Medulla oblongata (tissue), 1 donor: Measurements from ENCODE around the gene PYY.
"Not testable (repeated sequence)": the region's sequence is repeated elsewhere in the genome, so short reads cannot be mapped to it uniquely, and the experiment has no call there.

Source experiments
- DNase-seq: peaks from one replicate; pipeline ENCODE4 v3.0.0-alpha.2; 2015; ENCODE audit errors: extremely low spot score

The PYY gene

DNA sequence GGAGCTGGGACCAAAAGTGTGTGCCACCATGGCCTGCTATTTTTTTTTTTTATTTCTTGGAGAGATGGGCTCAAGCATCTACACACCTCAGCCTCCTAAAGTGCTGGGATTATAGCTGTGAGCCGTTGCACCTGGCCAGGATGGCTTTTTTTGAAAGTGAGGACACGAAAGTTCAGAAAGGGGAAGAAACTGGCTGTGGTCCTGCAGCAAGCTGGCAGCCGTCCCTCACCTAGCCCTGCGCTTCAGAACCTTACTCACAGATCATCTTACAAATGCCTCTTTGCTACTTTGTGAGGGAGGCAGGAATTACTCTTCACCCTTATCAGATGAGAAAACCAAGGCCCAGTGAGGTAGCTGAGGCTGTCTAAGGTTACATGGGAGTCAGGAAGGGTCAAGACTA is 7.0 kb downstream of the PYY start:
- DNase-seq: no peak

DNA sequence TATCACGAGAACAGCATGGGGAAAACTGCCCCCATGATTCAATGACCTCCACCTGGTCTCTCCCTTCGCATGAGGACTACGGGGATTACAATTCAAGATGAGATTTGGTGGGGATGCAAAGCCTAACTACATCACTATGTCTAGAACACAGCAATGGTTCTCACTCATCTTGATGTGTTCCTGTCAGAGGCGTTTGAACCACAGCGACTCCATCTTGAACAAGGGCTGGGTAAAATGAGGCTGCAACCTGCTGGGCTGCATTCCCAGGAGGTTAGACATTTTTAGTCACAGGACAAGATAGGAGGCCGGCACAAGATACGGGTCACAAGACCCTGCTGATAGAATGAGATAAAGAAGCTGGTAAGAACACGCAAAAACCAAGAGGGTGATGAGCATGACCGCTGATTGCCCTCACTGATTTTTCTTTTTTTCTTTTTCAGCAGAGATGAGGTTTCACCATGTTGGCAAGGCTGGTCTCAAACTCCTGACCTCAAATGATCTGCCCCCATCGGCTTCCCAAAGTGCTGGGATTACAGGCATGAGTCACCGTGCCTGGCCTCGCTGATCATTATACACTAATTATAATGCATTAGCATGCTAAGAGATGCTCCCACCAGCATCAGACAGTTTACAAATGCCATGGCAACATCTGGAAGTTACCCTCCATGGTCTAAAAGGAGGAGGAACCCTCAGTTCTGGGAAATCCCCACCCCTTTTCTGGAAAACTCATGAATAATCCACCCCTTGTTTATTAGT is 8.5 kb downstream of the PYY start:
- DNase-seq: no peak

DNA sequence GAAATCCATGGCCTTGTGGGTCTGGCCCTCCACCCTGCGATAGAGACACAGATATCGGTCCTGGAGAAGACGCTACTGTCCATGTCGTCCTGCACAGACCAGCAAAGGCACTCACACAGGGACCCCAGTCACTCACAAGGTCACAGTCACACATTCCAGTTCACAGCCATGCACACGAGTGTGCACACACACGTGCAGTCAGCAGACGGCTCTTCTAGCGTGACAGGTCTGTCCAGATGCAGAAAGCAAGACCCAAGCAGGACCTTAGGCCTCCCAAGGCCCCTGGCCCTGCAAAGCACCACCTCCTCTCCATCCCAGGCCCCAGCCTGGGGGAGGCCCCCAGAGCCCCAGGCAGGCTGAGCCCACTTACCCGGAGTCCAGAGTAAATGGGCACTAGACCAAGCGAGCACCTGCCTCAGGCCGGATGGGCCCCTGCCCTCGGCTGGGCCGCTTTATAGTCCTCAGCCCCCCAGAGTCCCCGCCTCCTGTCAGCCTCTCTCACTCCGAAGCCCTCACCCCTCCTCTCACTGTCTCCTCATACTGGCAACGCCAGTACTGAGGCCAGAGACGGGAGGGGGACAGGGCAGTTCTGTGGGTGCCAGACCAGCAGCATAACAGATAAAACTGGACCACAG is 11.6 kb downstream of the PYY start, which contains the start of gene PPY:
PPY (minus strand) TSS at position 426 of the 635 bp plus-strand sequence. CDS start 822 bp downstream, outside the sequence.
- no peak for DNase-seq

DNA sequence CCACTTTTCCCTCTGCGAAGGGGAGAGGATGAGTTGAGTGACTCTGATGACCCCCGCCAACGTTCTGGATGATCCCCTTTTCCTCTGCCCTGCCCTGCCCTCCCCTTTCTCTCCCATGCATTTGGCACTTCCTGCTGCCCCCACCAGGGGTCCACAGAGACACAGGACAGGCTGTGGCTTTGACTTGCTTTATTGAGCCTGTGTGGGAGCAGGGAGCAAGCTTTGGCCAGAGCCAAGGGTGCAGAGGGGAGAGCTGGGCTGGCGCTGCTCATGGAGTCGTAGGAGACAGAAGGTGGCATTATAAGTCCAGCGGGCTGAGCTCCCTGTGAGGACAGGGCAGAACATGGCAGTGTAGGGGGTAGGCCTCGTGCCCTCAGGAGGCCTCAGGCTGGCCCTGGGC is 13.1 kb downstream of the PYY start:
- no peak for DNase-seq

DNA sequence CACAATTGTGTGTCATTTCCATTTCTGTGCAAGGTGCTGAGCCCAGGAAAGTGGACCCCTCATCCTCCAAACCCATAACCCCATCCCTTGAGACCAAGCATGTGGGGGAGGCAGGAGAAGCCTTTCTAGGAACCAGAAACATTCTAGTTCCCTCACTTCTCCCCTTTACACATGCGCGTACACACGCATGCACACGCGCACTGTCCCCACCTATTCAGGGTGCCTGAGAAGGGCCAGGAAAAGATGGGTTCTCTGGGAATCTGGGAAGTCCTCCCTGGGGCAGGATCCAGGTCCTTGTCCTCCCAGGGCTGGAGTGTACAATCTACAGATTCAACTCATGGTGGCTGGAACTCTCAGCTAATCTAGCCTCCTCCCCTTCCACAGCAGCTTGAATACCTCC is 13.9 kb downstream of the PYY start:
- DNase-seq: no peak

DNA sequence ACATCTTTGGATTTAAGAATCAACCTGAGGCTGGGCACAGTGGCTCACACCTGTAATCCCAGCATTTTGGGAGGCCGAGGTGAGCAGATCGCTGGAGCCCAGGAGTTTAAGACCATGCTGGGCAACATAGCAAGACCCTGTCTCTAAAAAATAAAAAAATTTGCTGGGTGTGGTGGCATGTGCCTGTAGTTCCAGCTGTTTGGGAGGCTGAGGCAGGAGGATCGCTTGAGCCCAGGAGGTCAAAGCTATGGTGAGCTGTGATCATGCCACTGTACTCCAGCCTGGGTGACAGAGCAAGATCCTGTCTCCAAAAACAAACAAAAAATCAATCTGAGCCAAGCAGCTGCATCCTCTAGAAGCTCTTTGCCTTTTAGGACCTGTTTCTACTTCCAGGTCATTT is 14.3 kb downstream of the PYY start:
- DNase-seq: not testable (repeated sequence)

DNA sequence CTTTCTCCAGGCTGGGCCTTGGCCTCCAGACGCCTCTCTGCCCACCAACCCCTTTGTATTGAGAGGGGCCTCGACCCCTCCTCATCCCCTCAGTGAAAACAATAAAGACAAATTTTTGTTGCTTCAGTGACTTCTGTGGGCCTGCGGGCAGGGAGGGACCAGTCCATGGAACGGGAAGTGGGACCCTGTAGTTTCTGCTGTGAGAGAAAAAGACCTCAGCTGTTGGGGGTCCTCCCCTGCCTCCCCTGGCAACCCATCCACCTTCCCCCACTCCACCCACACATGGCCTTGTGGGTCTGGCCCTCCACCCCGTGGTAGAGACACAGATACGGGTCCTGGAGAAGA is 14.9 kb downstream of the PYY start:
- no peak for DNase-seq

DNA sequence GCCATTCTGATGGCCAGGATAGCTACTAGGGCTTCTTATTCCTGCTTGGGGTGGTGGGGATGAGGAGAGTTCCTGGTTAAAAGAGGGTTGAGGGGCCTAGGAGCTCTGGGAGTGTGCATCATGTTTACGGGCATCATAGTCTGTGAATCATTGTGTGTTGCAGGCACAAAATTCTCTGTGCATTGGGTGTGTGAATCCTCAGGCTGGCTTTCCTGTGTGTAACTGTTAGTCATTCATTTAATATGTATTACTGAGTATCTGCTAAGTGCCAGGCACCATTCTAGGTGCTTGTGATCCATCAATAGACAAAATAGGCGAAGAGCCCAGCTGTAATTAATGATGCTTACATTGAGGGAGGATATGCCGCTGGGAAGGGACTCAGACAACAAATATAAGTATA is 17.3 kb downstream of the PYY start:
- DNase-seq: no peak

DNA sequence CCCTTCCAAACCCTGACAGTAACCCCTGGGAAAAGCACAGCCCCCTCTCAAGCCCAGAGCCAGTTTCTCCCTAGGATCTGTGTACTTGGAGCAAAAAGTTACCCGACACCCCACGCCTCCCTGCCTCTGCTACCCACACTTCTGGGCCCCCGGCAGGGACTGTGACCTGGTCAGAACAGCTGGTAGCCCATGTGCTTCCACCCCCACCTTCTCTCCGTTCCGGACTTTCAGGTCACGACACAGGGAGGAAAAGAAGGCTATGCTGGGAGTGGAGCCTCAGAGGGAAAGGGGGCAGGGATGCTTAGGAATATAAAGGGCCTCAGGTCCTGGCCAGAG is 17.8 kb downstream of the PYY start:
- no peak for DNase-seq

DNA sequence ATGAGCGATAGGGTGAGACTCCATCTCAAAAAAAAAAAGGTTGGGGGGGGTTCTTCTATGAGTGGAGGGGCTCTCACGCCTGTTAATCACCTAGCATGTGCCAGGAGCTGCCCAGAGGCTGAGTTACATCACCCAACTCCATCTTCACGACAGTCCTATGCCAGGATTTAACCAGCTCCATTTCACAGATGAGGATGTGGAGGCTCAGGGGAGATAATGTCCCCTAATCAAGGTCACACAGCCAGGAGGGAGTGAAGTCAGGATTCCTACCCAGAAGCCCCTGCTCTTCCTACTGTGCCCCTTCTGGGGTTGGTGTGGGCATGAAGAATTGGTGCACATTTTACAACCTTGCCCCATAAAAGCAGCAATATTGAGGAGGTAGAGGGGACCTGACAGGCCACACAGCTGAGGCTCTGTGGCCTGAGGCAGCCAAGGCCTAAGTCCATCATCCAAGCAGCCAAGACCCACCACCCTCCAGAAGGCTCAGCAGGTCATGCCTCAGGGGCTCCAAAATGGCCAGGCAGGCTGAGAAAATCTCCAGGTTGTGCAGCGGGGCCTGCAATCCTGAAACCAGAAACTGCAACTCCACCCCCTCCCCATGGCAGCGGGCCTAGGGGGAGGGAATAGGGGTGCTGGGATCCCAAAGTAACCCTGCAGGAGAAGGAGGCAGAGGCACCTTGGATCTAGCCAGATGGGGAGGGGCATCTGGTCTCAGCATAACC is 18.4 kb downstream of the PYY start:
- no peak for DNase-seq

DNA sequence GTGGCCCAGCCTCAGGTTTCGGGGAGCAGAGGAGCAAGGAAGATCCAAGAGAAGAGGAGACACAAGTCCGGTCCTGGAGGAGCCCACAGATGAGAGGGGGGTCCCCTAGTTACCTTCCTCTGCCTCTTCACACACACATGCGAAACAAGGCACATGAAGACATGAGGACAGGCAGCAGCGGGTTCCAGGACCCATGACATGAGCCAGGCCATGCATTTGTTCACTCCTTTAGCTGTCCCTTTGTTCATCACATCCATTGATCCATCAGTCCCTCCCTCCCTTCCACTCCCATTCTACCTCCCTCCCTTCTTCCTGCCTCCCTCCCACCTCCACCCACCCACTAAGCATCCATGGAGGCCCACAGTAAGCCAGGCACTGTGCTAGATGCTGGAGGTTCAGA is 20.8 kb downstream of the PYY start:
- no peak for DNase-seq

DNA sequence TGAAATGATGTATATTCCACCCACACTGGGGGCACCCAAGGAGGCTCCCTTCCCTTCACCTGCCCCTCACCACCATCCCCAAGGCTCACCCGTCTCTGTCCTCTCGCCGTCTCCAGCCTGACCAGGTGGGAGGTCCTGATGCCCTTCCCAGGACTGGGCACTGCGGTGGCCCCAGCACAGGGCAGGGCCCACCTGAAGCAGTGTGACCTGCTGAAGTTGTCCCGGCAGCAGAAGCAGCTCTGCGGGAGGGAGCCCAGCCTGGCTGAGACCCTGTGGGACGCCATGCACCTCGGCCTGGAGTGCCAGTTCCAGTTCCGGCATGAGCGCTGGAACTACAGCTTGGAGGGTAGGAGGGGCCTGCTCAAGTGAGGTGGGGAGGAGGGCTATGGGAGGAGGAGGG is 21.4 kb downstream of the PYY start:
- DNase-seq: no peak

DNA sequence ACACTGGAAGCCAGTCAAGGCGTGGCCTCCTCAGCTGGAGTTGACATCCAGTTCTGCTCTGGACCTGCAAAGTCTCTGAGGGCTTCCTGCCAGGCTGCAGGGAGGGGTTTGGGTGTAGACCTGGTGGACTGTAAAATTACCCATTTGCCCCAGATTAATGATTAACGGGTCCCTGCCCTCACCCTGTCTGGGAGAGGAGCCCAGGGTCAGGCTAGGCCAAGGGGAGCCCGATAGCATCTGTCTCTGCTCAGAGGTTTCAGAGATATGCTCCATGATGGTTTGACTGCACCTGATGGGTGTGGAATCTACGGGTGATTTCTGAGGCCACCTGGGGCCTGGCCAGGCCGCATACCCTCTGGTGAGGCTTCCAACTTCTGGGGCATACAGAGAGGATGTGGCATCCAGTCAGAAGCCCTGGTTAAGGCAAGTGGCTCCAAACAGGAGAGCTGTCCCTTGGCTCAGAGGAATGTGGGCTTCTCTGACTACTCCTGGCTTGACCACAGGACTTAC is 22.6 kb downstream of the PYY start:
- DNase-seq: no peak

DNA sequence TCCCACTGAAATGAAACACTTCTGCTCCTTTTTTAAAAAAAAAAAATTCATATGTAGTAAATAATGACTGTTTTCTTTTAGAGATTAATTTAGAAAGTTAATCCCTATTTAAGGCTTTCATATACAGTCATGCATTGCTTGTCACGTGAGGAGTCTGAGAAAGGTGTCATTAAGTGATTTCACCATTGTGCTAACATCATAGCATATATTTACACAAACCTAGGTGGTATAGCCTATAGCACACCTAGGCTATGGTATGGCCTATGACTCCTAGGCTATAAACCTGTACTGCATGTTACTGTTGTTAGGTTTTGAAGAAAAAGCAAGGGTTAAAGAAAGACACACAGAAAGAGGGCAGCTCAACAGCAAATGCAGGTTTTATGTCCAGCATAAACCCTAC is 25.1 kb downstream of the PYY start:
- no peak for DNase-seq

DNA sequence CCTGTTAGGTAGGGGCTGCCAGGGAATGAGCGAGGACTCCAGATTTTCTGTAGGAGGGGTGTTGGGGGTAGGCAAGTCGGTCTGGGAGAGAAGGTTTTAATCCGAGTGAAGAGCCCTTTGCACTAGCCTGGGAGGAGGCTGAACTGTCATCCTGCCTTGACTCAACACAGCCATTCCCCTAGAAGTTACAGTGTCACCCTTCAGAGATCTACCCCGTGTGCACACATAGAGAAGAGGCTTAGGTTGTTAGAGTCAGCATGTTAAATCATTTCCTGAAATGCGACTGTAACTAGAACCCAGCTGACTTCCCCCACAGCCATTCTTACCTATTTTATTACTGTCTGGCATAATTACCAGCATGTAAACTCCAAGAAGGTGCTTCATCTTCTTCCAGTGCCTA is 25.8 kb downstream of the PYY start:
- DNase-seq: not testable (repeated sequence)

DNA sequence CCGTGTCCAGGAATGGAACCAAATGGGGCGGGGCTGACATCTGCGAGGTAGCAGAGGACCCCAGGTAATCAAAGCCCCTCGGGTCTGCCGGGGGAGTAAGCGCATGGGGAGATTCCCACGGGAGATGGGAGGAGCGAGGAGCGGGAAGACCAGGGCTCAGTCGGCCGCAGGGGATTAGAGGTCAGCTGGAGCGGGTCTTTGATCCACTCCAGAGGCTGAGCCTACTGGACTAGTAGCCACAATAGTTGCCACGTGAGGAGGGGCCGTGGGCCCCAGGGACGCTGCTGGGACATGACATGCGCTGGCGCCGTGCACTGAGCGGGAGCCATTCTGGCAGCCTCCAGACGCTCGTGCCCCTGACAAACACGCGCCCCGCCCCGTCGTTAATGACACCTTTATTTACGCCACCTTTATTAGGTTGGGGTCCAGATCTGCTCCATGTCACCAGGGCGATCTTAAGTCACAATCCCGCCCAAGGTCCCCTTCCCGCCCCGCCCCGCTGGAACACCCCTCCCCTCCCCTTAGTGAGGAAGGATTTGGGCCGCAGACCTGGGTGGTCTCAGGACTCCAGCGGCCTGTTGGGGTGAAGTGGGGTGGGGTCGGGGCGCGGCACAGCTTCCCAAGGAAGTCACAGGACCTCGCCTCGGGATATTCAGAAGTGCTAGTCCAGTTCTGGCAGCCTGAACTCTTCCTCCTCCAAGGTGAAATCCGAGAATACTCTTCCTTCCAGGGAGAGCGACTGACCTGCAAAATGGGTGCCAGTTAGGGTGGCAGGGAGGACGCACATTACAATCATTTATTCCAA is 26.5 kb downstream of the PYY start:
- no peak for DNase-seq

DNA sequence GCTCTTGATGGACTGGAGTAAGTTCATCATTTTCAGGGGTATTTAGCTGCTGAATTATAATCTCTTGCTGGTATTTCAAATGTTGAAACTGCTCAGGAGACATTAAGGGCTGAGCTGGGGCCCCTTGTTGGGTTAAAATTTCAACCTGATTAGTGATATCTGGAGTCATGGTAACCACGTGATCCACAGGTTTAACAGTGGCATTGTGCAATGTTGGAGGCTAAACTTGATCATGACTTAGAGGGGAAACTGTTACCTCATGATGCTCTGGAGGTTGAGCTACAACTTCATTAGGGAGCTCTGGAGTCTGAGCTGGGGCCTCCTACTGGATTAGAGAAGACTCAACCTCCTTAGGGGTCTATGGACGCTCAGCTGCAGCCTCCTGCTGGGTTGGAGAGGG is 29.2 kb downstream of the PYY start:
- DNase-seq: no peak

DNA sequence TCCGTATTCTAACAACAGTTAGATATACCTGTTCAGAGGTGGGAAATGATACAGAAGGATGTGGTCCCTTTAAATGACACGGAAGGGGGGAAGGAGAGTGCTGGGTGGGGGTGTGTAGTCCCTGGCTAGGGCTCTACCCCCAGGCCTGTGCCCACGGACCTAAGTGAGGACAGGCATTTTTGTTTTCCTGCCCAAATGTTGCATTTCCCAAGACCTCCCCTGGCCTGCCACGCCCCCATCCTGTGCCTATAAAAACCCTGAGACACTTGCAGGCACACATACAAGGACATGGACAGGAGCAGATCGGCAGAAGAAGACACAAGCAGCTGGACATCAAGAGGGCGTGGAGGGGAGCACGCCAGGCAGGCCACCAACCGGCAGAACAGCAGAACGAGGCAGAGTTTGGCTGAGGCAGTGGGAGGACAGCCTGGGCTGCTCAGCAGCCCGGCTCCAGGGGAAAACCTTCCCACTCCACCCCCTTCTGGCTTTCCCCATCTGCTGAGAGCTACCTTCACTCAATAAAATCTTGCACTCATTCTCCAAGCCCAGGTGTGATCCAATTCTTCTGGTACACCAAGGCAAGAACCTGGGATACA is 33.1 kb downstream of the PYY start:
- DNase-seq: no peak

DNA sequence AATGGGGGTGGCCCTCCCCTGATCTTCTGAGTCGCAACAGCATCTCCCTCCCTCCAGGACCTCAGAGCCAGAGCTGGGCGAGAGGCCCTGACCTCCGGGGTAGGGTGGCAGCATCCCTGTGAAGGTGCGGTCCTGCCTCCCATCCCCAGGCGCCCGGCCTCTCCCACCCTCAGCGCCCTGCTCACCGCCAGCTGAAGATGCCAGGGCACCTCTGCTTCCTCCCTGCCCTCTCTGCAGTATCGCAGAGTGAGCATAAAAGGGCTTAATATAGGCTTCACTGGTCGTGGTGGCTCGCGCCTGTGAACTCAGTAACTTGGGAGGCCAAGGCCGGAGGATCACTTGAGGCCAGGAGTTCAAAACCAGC is 35.7 kb downstream of the PYY start:
- DNase-seq: no peak

DNA sequence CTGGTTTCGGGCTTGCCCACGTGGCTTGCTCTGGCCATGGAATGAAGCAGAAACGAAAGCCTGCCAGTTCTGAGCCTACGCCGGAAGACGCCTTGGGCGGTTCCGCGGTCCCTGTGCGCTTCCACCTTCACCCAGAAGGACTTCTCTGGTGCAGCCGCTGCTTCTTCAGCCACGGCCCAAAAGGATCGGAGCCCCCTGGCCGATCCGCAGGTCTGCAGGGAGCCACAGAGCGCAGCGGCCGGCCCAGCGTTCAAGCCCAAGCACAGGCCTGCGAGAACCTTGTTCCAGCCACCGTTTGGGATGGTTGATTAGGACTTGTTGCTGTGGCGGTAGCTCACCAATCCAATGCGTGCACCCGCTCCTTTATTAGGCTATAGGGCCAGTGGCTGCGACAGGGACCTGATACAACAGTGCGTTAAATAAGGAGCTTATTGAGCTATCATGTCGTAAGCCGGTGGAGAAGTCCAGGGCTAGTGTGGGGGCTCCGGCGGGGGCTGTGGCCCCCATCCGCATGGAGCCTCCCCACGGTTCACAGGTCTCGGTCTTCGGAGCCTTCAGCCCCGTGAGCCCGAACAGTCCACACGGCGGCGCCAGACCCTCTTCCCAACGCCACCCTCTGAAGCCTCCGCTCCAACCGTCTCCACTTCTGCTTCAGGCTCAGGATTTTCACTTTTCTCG is 36.3 kb downstream of the PYY start:
- peak; percentile 58 for DNase-seq

DNA sequence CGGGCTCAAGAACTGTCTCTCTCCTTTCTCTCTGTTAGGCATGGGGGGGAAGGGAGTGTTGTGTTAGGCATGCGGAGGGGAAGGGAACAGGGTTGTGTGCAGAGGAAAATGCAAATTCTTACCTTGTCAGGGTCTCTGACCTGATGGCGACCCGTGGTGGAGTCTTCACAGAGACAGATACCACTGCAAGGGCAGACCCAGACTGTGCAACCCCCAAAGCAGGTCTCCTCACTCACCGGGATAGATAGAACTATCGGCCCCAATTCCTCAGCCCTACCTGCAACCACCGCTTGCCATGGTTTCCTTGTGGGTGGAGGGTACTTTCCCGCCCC is 36.8 kb downstream of the PYY start:
- no peak for DNase-seq
